Sigmoid colon (tissue), 4 donors: ENCODE measurements around the gene SUGP1.
"Not testable (repeated sequence)": the region's sequence is repeated elsewhere in the genome, so short reads cannot be mapped to it uniquely, and the experiment has no call there.

ENCODE experiments used
- EP300 ChIP-seq, 4 donors: sonication (generic); formaldehyde crosslinking; IDR thresholded peaks; one replicate each; pipeline ENCODE4 v1.6.1; 2017; ENCODE audit warnings: antibody characterized with exemption in 4 of 4
- TF ChIP-seq, protein P1 (sequence below), 4 experiments: fragments of 450-650 bp in 3 of 4; fragments of 200-600 bp in 1 of 4; IDR thresholded peaks; one replicate each; pipeline ENCODE4 v1.5.1; 2016 to 2019; ENCODE audit warnings: antibody characterized with exemption in 4 of 4, mild to moderate bottlenecking in 3 of 4, moderate library complexity in 2 of 4

DNA sequence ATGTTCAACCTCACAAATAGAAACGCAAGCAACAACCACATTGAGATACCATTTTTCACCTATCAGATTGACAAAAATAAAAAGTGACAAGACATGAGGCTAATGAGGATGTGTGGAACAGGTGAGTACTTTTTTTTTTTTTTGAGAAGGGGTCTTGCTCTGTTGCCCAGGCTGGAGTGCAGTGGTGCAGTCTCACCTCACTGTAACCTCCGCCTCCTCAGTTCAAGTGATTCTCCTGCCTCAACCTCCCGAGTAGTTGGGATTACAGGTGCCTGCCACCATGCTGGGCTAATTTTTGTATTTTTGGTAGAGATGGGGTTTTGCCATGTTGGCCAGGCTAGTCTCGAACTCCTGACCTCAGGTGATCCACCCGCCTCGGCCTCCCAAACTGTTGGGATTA lies 66.9 kb downstream of the SUGP1 start:
- TF ChIP-seq EP300 (IDR thresholded peaks at IDR 0.05): not testable (repeated sequence)
- TF ChIP-seq, protein P1, sequence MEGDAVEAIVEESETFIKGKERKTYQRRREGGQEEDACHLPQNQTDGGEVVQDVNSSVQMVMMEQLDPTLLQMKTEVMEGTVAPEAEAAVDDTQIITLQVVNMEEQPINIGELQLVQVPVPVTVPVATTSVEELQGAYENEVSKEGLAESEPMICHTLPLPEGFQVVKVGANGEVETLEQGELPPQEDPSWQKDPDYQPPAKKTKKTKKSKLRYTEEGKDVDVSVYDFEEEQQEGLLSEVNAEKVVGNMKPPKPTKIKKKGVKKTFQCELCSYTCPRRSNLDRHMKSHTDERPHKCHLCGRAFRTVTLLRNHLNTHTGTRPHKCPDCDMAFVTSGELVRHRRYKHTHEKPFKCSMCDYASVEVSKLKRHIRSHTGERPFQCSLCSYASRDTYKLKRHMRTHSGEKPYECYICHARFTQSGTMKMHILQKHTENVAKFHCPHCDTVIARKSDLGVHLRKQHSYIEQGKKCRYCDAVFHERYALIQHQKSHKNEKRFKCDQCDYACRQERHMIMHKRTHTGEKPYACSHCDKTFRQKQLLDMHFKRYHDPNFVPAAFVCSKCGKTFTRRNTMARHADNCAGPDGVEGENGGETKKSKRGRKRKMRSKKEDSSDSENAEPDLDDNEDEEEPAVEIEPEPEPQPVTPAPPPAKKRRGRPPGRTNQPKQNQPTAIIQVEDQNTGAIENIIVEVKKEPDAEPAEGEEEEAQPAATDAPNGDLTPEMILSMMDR (IDR thresholded peaks at IDR 0.05): not testable (repeated sequence)
